GM19372 (cell line): ENCODE results near the gene ARTN.
A peak's percentile ranks its signal among the peaks of the same experiment; 100 is the strongest.

Experiments used
- ATAC-seq: cut with Tn5 transposase; IDR thresholded peaks from one replicate; pipeline ENCODE4 v1.9.1; 2021; ENCODE audit warnings: mild to moderate bottlenecking, low read depth, moderate library complexity; ENCODE audit not compliant: unreplicated experiment

ARTN gene

DNA sequence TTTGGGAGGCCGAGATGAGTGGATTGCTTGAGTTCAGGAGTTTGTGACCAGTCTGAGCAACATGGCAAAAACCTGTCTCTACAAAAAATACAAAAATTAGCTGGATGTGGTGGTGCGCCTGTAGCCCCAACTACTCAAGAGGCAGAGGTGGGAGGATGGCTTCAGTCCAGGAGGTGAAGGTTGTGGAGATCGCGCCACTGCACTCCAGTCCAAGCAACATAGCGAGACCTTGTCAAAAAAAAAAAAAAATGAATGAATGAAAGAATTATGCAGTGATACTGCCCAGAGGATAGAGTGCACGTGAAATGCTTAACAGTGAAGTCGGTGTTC is 35.8 kb downstream of the ARTN start:
- ATAC-seq: no peak

DNA sequence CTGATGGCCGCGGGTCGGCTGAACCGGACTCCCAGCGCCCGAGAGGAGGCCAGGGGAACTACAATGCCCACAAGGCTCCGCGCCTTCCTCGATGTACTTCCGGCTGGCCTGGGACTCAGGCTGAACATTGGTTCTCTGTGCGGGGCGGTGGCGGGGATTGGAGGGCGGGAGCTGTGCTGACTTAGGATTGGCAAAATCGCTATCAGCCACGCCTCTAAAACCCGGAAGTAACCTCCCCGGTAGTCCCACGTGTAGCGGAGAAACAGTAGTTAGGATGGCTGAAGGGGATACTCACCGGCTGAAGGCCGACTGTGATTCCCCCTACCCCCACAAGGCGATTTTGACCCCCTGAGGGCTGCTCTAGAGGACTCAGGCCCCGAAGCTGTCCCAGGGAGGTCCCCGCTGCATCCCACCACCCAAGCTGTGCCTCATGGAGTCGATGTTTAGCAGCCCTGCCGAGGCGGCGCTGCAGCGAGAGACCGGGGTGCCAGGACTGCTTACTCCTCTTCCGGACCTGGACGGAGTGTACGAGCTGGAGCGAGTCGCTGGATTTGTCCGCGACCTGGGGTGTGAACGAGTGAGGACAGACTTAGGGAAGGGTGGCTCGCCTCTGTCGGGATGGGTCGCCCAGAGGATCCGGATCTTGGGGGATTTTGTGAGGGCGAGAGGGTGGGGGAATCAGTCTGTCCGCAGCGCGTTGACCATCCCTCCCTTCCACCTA is 36.3 kb downstream of the ARTN start, which contains the start of gene DPH2:
DPH2 (plus strand) TSS at position 265 of the 721 bp plus-strand sequence; CDS start at position 431, 166 bp downstream.
- ATAC-seq: peak; percentile 81

DNA sequence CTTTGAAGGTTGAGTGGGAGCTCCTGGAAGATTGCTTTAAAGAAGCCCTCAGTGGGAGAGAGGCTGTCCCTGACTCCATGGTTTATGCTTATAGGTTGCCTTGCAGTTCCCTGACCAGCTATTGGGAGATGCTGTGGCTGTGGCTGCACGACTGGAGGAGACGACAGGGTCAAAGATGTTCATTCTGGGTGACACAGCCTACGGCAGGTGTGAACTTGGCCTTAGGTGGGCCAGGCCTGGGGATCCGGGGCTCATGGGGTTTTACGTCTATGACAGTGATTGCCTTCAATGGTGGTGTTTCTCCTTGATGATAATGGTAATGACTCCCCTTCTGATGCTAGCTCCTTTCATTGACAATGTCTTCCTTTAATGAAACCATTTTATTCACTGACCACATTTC is 36.9 kb downstream of the ARTN start:
- no peak for ATAC-seq

DNA sequence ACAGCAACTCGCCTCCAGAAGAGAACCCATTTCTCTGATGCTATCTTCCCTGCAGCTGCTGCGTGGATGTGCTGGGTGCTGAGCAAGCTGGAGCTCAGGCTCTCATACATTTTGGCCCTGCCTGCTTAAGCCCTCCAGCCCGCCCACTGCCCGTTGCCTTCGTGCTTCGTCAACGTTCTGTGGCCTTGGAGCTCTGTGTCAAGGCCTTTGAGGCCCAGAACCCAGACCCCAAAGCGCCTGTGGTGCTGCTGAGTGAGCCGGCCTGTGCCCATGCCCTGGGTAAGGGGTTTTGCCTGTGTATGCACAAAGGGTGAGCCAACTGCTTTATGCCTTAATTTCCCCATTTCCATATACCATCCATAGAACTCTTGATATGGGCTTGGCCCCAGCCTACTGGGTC is 37.3 kb downstream of the ARTN start:
- no peak for ATAC-seq

DNA sequence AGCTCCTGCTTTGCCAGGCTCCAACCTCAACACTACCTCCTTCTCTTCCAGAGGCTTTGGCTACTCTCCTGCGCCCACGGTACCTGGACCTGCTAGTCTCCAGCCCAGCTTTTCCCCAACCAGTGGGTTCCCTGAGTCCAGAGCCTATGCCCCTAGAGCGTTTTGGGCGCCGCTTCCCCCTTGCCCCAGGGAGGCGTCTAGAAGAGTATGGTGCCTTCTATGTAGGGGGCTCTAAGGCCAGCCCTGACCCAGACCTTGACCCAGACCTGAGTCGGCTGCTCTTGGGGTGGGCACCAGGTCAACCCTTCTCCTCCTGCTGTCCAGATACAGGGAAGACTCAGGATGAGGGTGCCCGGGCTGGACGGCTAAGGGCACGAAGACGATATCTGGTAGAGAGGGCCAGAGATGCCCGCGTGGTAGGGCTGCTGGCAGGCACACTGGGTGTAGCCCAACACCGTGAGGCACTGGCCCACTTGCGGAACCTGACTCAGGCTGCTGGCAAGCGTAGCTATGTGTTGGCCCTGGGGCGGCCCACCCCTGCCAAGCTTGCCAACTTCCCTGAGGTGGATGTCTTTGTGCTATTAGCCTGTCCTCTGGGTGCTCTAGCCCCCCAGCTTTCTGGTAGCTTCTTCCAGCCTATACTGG is 37.9 kb downstream of the ARTN start:
- no peak for ATAC-seq

DNA sequence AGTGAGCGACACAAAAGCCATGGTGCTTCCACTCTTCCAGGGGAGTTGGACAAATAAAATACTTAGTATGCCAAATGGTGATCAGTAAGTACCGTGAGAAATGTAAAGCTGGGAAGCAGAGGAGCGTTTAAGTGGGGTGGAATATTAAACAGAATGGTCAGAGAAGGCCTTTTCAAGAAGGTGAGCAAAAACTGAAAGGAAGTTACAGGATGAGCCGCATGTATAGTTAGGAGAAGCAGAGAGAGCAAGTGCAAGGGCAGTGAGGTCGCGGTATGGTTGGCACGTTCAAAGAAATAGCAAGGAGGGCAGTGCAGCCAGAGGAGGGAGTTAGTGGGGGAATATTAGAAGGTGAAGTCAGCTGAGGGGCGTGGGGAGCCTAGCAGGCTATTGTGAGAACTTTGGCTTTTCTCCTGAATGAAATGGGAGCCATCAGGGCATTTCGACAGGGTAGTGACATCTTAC is 40.4 kb downstream of the ARTN start:
- ATAC-seq: no peak

DNA sequence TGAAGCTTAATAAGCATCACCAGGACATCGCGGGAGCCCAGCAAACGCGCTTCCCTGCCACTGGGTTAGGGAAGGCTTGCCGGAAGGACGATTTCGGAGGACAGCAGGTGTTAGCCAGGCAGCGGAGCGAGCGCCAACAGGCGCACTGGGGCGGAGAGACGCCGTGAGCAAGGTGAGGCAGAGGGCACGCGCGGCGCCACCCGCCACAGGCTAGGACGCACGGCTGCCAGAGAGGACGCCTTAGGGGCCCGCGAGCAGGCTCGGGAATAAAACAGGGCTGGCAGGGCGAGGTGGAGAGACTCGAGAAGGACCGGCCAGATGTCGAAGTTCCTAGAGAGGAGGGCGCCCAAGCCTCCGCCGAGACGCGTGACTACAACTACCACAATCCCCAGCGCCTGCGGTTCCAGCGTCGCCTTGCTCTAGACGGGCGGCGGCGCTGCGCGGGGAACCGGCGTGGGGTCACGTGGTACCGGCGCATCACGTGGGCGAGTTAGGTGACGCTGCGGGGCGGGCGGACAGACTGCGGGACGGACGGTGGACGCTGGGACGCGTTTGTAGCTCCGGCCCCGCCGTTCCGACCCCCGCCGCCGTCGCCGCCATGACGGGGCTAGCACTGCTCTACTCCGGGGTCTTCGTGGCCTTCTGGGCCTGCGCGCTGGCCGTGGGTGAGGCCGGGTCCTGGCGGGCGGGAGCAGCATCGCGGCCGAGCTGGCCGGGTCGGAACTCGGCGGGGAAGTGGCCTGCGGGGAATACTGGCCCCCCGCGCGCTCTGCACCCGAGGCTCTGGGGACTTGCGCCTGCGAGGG is 41.0 kb downstream of the ARTN start, which contains the start of gene ATP6V0B:
ATP6V0B (plus strand) TSS at position 518 of the 806 bp plus-strand sequence; CDS start at position 599, 81 bp downstream.
- ATAC-seq: peak; percentile 63

DNA sequence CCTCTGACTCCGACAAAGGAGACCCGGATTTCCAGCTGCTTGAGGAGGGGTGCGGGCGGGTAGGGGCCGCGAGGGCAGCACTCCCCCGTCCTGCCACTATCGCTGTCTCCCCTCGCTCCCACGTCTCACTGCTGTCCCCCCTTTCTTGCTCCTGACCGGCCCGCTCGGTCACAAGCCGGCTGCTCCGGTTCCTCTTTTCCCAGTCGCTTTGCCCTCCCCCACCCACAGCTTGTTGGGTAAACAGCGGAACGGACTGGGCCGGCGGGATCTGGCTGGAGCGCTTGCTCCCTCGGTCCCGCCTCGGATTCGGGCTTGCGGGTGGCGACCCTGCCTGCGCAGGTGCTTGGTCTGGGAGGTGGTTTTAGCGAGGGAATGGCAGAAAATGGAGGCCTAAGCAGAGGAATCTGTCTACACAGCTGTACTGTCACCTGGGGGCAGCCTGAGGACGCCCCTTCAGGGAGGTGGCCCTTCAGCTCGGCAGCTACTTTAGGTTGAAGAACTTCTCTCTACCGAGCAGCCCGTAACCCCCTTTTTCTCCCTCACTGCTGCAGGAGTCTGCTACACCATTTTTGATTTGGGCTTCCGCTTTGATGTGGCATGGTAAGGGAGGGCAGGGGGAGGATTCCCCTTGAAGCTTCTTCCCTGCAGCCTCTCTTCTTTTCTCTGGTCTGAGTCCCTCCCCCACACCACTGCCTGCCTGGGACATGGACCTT is 41.8 kb downstream of the ARTN start:
- no peak for ATAC-seq

DNA sequence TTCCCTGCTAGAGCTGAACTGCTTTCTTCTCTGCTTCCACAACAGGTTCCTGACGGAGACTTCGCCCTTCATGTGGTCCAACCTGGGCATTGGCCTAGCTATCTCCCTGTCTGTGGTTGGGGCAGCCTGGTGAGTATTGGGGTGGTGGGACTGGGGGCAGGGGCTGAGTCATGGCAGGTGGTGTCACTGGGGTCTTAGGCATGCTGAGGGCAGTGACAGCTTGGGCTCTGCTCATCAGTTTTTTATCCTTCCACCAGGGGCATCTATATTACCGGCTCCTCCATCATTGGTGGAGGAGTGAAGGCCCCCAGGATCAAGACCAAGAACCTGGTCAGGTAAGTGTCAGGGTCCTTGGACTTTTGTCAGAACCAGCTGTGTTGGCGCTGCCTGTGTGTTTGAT is 42.4 kb downstream of the ARTN start:
- ATAC-seq: no peak

DNA sequence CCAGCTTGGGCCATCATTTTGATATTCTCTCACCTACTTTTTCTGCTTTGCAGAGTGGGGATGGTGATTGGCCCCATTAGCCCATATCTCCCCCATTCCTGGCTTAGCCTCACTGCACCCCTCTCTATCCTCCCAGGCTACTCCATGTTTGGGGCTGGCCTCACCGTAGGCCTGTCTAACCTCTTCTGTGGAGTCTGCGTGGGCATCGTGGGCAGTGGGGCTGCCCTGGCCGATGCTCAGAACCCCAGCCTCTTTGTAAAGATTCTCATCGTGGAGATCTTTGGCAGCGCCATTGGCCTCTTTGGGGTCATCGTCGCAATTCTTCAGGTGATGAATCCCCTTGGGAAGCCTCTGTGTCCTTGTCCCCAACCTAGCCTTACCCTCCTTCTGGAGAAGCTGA is 43.3 kb downstream of the ARTN start:
- ATAC-seq: no peak

DNA sequence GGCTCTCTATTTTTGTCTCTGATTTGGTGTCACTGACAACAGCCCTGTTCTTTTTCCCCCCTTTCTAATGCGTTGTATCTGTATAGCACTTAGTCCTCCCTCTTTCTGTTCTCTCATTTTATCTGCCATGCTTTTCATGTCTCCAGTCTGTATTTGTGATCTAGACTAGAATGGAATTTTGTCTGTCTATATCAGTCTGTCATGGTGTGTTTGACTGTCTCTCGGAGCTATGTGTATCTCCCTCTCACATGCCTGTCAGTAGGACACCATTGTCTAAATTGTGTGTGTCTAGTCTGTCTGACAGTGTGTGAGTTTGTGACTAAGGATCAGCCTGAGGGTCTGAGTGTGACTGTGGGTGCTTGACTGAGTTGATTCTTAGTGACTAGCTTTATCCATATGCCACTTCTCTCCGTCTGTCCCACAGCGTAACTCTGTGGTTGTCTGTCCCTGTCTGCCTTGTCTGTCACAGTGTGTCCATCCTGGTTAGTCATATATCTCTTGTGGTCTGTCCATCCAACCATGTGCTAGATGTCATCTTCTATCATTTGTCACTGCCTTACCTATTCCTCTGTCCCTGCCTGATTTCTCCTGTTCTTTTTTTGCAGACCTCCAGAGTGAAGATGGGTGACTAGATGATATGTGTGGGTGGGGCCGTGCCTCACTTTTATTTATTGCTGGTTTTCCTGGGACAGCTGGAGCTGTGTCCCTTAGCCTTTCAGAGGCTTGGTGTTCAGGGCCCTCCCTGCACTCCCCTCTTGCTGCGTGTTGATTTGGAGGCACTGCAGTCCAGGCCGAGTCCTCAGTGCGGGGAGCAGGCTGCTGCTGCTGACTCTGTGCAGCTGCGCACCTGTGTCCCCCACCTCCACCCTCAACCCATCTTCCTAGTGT is 44.0 kb downstream of the ARTN start:
- ATAC-seq: no peak

DNA sequence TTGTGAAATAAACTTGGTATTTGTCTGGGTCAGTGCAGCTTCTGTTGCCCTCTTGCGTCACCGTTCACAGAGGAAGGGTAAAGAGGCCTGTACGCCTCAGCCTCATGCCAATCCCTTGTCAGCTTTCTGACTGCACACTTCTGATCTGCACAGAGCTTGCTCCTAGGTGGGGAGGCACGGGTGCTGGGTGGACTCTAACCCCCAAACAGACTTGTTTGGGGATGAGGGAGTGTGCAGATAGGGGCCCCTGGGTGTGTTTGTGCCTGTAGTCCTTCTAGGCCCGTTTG is 44.6 kb downstream of the ARTN start:
- no peak for ATAC-seq

DNA sequence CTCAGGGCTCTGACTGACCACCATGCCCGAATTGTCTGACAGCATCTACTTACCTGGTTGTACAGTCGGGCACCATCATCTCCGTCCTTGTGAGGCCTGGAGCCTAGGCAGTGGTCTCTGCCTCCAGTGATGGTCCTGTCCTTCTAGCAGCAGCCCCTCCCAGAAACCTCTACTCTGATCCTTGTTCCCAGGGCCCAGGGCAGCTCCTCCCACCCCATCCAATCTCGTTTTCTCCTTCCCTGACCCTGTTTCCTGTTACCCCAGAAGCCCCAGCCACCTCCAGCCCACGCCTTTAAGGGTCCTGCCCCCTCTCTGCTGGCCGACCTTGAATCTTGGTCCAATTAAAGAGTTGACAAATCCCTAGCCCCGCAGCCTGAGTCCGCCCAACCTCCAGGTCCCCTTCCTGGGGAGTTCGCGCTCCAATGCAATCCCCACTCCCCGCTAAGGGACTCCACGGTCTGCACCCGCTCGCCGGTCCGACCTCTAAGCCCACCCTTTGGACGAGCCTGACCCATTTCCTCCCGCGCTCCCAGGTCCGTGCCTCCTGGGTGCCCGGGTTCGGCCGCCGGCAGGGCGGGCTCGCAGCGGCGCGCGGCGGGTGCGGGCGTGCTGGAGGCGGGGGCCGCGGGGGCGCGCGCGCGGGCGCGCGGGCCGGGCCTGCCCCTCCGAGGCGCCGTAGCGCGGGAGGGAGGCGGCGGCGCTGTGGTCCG is 45.1 kb downstream of the ARTN start, which contains the start of gene B4GALT2:
B4GALT2 (plus strand) TSS at position 660 of the 710 bp plus-strand sequence. CDS start 1,951 bp downstream, outside the sequence.
- ATAC-seq: no peak

DNA sequence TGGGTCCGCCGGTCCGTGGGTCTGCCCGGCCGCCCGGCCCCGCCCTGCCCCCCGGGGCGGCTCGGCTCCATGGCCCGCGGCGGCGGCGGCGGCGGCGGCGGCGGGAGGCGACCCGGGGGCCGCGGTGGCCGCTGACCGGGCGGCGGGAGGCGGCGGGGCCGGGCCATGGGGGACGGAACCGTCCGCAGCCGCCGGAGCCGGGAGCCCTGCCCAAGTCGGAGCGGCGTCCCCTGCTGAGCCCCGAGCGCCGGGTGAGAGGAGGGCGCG is 45.6 kb downstream of the ARTN start:
- ATAC-seq: no peak

DNA sequence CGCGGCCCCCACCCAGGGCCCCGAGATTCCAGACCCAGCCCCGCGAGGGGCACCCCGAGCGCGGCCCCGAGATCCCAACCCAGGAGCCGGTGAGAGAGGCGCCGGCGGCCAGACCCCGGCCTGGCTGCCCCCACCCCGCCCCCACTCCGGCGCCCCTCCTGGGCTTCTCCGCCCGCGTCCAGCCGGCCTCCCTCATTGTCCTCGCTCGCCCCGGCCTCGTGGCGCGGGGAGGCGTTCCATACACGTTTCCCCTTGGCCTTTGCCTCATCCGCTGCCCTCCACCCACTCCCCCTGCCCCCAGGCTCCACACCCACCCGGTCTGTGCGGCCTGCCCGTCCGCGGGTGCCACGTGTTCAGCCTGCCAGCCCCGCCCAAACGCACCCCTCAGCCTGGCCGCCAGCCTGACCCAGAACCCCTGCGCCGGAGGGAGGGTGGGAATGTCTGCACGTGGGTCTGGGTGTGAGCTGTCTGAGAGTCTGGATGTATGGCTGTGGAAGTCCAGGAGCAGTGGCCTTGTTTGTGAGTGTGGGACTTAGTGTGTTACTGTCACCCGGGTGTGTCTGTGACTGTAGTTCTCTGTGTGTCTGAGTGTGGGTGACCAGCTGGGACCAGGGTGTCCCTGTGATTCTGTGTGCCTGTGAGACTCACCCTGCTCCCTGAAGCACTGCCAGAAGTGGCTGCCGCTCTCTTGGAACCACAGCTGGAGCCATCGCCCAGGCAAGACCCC is 46.1 kb downstream of the ARTN start:
- ATAC-seq: no peak

DNA sequence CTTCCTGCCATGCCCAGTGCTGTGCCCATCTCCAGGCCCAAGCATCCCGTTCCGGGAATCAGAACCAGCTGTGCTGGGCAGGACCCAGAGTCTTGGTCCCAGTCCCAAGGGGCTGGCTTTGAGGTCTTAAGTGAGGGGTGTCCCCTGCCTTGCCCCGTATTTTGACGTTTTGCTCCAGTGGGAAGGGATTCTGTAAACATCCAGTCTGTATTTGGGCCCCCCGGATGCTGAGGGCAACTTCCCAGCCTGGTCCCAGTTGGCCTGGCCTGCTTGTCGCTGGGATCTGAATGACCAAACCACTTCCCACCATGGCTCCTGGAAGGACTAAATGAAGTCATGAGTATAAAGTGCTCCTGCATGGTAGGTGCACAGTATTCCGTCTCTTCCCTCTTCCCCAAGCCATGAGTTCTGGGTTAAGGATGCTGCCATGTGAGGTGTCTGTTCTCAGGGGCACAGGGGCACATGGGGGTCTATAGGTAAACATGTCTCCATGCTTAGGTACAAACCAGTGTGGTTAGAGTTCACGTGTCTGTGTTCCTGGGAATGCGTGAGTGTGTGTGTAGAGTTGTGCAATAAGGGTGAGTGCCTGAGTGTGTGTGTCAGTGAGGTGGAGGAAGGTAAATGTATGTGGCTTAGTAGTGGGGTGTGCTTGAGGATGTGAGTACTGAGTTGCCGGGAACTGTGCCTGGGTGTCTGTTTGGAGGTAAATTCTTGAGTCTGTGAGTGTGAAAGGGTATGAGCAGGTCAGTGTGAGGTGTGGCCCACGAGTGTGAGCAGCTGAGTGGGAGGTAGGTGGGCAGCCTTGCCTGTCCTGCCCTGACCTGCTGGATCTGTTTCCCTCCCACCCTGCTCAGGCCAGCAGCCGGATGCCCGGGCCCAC is 46.9 kb downstream of the ARTN start:
- no peak for ATAC-seq

DNA sequence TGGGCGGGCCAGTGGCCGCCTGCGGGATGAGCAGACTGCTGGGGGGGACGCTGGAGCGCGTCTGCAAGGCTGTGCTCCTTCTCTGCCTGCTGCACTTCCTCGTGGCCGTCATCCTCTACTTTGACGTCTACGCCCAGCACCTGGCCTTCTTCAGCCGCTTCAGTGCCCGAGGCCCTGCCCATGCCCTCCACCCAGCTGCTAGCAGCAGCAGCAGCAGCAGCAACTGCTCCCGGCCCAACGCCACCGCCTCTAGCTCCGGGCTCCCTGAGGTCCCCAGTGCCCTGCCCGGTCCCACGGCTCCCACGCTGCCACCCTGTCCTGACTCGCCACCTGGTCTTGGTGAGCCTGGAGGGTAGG is 47.5 kb downstream of the ARTN start:
- ATAC-seq: no peak

DNA sequence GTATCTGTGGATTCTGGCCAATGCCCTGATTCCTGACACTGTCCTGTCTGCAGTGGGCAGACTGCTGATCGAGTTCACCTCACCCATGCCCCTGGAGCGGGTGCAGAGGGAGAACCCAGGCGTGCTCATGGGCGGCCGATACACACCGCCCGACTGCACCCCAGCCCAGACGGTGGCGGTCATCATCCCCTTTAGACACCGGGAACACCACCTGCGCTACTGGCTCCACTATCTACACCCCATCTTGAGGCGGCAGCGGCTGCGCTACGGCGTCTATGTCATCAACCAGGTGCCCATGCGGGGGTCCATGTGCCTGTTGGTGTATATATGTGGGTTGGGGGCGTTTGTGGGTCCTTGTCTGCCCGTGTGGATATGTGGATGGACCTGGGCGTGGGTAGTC is 48.0 kb downstream of the ARTN start:
- ATAC-seq: no peak
